RWPE1 (cell line): ENCODE results near the gene ESYT2.

Source experiments
- CTCF ChIA-PET: fragments of 350-600 bp; sonication (Branson Sonifier 250); formaldehyde crosslinking; extraction: SDS; loops from one replicate; lab custom pipeline; 2021; lab: Yijun Ruan, JAX
- POLR2A ChIA-PET: fragments of 400-600 bp; formaldehyde crosslinking; extraction: SDS; loops from one replicate; lab custom pipeline; 2020; ENCODE audit warnings: antibody characterized with exemption; ENCODE audit not compliant: low non-redundant PET; lab: Yijun Ruan, JAX
- DNase-seq: peaks from one replicate; pipeline ENCODE4 v3.0.0; 2012; ENCODE audit warnings: low spot score
- H3K27ac ChIP-seq: fragments of 450-650 bp; 2 replicates; pipeline ENCODE4 v1.5.1; 2017
- CTCF ChIP-seq: fragments of 450-650 bp; conservative IDR thresholded peaks from 2 replicates; pipeline ENCODE4 v1.5.1; 2017; ENCODE audit warnings: low read depth, mild to moderate bottlenecking

Gene ESYT2

GRCh38 chr7:158751199-158751598 lies 78.1 kb downstream of the ESYT2 start:
- POLR2A ChIA-PET, result no interaction called here
- CTCF ChIA-PET, result no interaction called here
- no peak for TF ChIP-seq CTCF
- no peak for DNase-seq
- H3K27ac ChIP-seq, result no peak overlapping the region

DNA sequence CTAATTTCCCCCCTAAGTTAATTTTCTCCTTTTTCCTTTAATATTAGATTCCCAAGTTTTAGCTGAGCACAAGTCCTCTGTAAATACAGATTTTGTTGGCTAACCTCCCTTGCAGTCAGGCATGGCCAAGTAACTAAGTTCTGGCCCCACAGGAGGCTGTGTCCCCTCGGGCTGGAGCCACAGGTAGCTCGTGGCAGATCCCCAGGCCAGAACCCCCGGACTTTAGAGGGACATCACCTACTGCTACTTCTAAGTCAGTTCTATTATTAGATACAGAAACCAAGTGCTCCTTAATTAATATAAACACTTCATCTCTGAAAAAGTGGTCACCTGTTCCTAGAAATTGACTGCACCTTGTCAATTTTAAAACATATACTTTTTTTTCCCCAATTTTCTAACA lies 78.6 kb downstream of the ESYT2 start:
- no peak for DNase-seq
- TF ChIP-seq CTCF, result no peak
- ChIA-PET CTCF (interaction anchor here (0.6 kb wide), 1 partner anchor 184 kb away, joined by 3 read pairs; no protein-coding TSS in a partner anchor), POLR2A (no interaction called here)
- no peak overlapping the region for H3K27ac ChIP-seq

DNA sequence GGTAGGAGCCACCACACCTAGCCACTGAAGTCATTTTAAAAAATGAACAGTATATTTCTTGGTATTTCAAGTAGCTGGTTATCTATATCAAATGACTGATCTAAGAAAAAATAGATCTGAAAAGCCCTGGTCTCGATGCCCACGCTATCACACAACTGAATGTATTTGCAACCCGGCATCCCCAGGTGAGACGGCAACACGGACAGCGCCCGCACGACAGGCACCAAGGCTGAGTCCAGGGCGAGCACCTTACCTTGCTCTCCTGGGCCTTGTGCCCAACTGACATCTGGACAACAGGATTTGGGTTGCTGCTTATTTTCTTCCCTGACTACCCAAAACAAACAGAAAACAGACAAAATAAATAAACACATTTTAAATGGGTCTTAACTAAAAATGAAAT lies 79.9 kb downstream of the ESYT2 start:
- POLR2A ChIA-PET, result no interaction called here
- TF ChIP-seq CTCF, result no peak
- CTCF ChIA-PET, result no interaction called here
- no peak overlapping the region for H3K27ac ChIP-seq
- DNase-seq, result no peak

GRCh38 chr7:158748335-158748734 lies 81.0 kb downstream of the ESYT2 start:
- no peak for TF ChIP-seq CTCF
- H3K27ac ChIP-seq, result no peak overlapping the region
- ChIA-PET CTCF (no interaction called here), POLR2A (no interaction called here)
- no peak for DNase-seq

GRCh38 chr7:158747408-158747807 lies 81.9 kb downstream of the ESYT2 start:
- ChIA-PET CTCF (no interaction called here), POLR2A (no interaction called here)
- no peak for TF ChIP-seq CTCF
- H3K27ac ChIP-seq, result no peak overlapping the region
- no peak for DNase-seq

- H3K27ac ChIP-seq, result no peak overlapping the region
- TF ChIP-seq CTCF, result no peak
- POLR2A ChIA-PET, result no interaction called here
- no peak for DNase-seq
- CTCF ChIA-PET, result no interaction called here
Observed at GRCh38 chr7:158746957-158747356, 82.4 kb downstream of the ESYT2 start.
